PC-3 (cell line): Measurements from ENCODE around the gene SMYD3. TPM values are rescaled to one million over a fixed set of nuclear protein-coding genes. Genes with fewer than 3 reads are reported as not detected.

Experiments used
- ATAC-seq: fragments of 200-7000 bp; cut with Tn5 transposase; 2 replicates; pipeline ENCODE4 v1.9.1; 2020; ENCODE audit warnings: mild to moderate bottlenecking, moderate library complexity
- BruUV-seq: library from RNA; stranded (reverse); fragments of 400-500 nt; replicated peaks from 2 replicates; lab custom pipeline; 2021; lab: Mats Ljungman, UMichigan
- CTCF ChIA-PET: fragments of 300-600 bp; sonication (Branson Sonifier 250); formaldehyde crosslinking; loops from one replicate; lab custom pipeline; 2022; ENCODE audit warnings: antibody characterized with exemption; lab: Charles Lee
- POLR2A ChIA-PET: fragments of 300-600 bp; sonication (Branson Sonifier 250); formaldehyde crosslinking; loops from one replicate; lab custom pipeline; 2022; ENCODE audit warnings: antibody characterized with exemption; ENCODE audit not compliant: unreplicated experiment; lab: Charles Lee
- DNase-seq: peaks from one replicate; pipeline ENCODE4 v3.0.0-alpha.2; 2015
- H2AFZ ChIP-seq: fragments of 300-600 bp; sonication (generic); 2 replicates; pipeline ENCODE4 v1.6.0; 2016; ENCODE audit warnings: antibody characterized with exemption, low read length
- H3F3A ChIP-seq: fragments of 300-600 bp; sonication (generic); one replicate; pipeline ENCODE4 v1.6.0; 2017; ENCODE audit warnings: antibody characterized with exemption, low read length, control low read depth, mild to moderate bottlenecking; ENCODE audit not compliant: unreplicated experiment
- H3K27ac ChIP-seq: fragments of 300-600 bp; sonication (generic); 2 replicates; pipeline ENCODE4 v1.5.1; 2016; ENCODE audit warnings: mild to moderate bottlenecking, low read length
- H3K27me3 ChIP-seq: fragments of 300-600 bp; sonication (generic); 2 replicates; pipeline ENCODE4 v1.6.1; 2016; ENCODE audit warnings: low read length, mixed read lengths
- H3K36me3 ChIP-seq: fragments of 300-600 bp; sonication (generic); 2 replicates; pipeline ENCODE4 v1.6.1; 2016; ENCODE audit warnings: low read depth, mixed run types, low read length, mixed read lengths
- H3K4me1 ChIP-seq: fragments of 300-600 bp; sonication (generic); 2 replicates; pipeline ENCODE4 v1.5.1; 2016; ENCODE audit warnings: low read length; ENCODE audit not compliant: insufficient read depth
- H3K4me2 ChIP-seq: fragments of 300-600 bp; sonication (generic); 2 replicates; pipeline ENCODE4 v1.6.0; 2016; ENCODE audit warnings: low read length
- H3K4me3 ChIP-seq: fragments of 300-600 bp; sonication (generic); 2 replicates; pipeline ENCODE4 v1.5.1; 2016; ENCODE audit warnings: mild to moderate bottlenecking, low read length, mixed read lengths
- H3K79me2 ChIP-seq: fragments of 300-600 bp; sonication (generic); 2 replicates; pipeline ENCODE4 v1.6.1; 2017; ENCODE audit warnings: low read length, mixed read lengths
- H3K9ac ChIP-seq: fragments of 300-600 bp; sonication (generic); 2 replicates; pipeline ENCODE4 v1.6.0; 2016; ENCODE audit warnings: mild to moderate bottlenecking, low read length
- H3K9me2 ChIP-seq: fragments of 300-600 bp; sonication (generic); replicated peaks from 2 replicates; pipeline ENCODE4 v1.6.1; 2016; ENCODE audit warnings: mixed run types, low read length, mixed read lengths
- H3K9me3 ChIP-seq: fragments of 300-600 bp; sonication (generic); 2 replicates; pipeline ENCODE4 v1.6.1; 2016; ENCODE audit warnings: low read length, mixed read lengths
- H4K20me1 ChIP-seq: fragments of 300-600 bp; sonication (generic); 2 replicates; pipeline ENCODE4 v1.6.1; 2016; ENCODE audit warnings: low read length, mixed read lengths
- EZH2 ChIP-seq: fragments of 300-600 bp; sonication (generic); IDR thresholded peaks from one replicate; pipeline ENCODE4 v1.6.1; 2017; ENCODE audit warnings: antibody characterized with exemption, mild to moderate bottlenecking, low read length; ENCODE audit not compliant: unreplicated experiment
- EZH2phosphoT487 ChIP-seq: fragments of 300-600 bp; sonication (generic); IDR thresholded peaks from 2 replicates; pipeline ENCODE4 v1.6.1; 2018; ENCODE audit warnings: mild to moderate bottlenecking, antibody characterized with exemption, low read length, borderline replicate concordance
- intact Hi-C: fragments of 100-400 bp; cut with micrococcal nuclease; formaldehyde crosslinking; loops from 2 replicates; pipeline ENCODE4 v1.9.0; 2023
- total RNA-seq: library from RNA; depleted of rRNA; stranded (reverse); fragments of >200 nt; gene quantifications from 2 replicates; pipeline ENCODE4 v1.2.3, GENCODE V29; 2014
- TF ChIP-seq, protein P1 (sequence below): fragments of 300-600 bp; sonication (generic); conservative IDR thresholded peaks from 2 replicates; pipeline ENCODE4 v1.5.1; 2017; ENCODE audit warnings: antibody characterized with exemption, low read depth, mild to moderate bottlenecking, low read length

Gene SMYD3
- total RNA-seq, 1 experiment from 2014 or later, result 33.0 TPM

DNA sequence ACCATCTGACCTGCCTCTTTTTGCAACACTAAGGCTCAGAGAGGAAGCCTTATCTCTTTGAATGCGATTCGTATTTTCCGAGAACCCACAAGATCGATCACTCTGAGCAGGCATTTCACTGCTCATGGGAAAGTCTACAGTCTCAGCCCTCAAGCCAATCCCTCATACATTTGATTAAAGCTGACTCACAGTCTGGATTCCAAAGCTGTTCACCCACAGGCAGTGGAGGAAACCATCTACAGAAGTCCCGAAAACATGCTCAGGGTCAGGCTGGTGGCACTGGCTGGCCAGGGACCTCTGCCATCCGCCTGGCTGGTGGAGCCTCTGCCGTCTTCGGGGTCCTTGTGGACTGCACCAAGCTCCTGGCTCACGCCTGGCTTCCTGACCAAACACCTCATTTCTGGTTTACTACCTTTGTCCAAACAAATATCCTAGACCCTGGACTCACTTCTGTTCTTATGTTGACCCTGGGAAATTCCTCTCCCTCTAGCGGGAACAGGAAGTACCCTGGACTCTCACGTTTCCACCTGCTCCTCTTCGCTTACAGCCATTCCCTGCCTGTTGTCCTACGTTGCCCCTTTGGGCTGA is 650.0 kb downstream of the SMYD3 start:
- Histone ChIP-seq H3K4me2 (no peak overlapping the region), H4K20me1 (no peaks in the 10 kb centered on the region), H3K27me3 (no peaks in the 10 kb centered on the region), H3K4me1 (peaks cover 35% of the 10 kb centered on the region), H3K79me2 (no peaks in the 10 kb centered on the region), H3F3A (no peaks in the 10 kb centered on the region), H3K4me3 (no peak overlapping the region), H3K9ac (peak overlapping the region; percentile 41; the same call in 1 of the 2 replicates), H3K9me3 (no peaks in the 10 kb centered on the region), H3K36me3 (no peaks in the 10 kb centered on the region; the same call in 1 of the 2 replicates), H3K27ac (peak overlapping the region; percentile 75), H3K9me2 (no peaks in the 10 kb centered on the region), H2AFZ (no peak overlapping the region)
- intact Hi-C loops, result no loop called here
- ChIA-PET POLR2A (interaction anchor here (0.6 kb wide), 1 partner anchor 34 kb away, joined by 3 read pairs; no protein-coding TSS in a partner anchor), CTCF (no interaction called here)
- peak; percentile 28 for ATAC-seq
- no peak for TF ChIP-seq EZH2
- TF ChIP-seq, protein P1, sequence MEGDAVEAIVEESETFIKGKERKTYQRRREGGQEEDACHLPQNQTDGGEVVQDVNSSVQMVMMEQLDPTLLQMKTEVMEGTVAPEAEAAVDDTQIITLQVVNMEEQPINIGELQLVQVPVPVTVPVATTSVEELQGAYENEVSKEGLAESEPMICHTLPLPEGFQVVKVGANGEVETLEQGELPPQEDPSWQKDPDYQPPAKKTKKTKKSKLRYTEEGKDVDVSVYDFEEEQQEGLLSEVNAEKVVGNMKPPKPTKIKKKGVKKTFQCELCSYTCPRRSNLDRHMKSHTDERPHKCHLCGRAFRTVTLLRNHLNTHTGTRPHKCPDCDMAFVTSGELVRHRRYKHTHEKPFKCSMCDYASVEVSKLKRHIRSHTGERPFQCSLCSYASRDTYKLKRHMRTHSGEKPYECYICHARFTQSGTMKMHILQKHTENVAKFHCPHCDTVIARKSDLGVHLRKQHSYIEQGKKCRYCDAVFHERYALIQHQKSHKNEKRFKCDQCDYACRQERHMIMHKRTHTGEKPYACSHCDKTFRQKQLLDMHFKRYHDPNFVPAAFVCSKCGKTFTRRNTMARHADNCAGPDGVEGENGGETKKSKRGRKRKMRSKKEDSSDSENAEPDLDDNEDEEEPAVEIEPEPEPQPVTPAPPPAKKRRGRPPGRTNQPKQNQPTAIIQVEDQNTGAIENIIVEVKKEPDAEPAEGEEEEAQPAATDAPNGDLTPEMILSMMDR, result no peak
- no TSS peak for BruUV-seq
- DNase-seq, result peak; percentile 63

DNA sequence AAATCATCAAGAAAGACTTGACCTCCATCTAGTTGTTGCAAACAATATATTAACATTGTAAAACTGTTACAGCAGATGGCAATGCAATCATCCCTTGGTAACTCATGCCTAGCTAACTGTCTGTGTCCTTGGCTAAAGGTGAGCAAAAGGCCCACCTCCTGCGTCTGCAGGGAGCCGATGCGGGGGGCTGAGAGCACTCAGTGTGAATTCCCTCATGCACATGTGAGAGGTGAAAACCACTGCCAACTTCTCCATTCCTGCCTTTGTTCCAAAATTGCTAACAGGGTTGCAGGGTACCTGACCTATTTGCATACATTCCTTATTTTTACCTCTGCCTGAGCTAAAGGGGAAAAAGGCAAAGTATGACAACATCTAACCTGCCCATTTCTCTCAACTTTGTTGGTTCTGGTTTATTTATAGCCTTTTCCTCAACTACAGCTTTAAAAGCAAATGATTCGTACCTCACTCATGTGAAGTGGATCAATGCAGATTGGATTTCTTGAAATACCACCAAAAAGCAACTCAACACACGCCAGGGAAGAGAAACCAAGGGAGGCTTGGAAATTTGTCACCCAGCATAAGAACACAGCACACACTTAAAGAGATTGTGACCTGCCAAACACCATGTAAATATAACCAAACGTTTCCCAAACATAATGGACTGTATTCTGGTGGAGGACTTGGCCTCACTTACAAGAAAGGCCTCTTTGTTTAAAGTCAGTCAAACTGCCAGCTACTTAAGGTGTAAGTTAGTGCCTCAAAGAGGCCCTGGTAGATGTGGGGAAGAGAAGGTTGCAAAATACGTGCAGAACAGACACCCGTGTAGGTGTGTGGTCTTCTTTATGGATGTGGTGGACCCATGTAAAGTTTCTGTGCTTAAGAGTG is 651.0 kb downstream of the SMYD3 start:
- Histone ChIP-seq H3K9me2 (no peaks in the 10 kb centered on the region), H3K4me1 (peaks cover 35% of the 10 kb centered on the region), H3K27ac (peak overlapping the region; percentile 75), H3K9me3 (no peaks in the 10 kb centered on the region), H3K4me3 (no peak overlapping the region), H3K79me2 (no peaks in the 10 kb centered on the region), H3K27me3 (no peaks in the 10 kb centered on the region), H3F3A (no peaks in the 10 kb centered on the region), H3K9ac (peak overlapping the region; percentile 41), H3K36me3 (no peaks in the 10 kb centered on the region; the same call in 1 of the 2 replicates), H2AFZ (no peak overlapping the region), H3K4me2 (no peak overlapping the region; the same call in 1 of the 2 replicates), H4K20me1 (no peaks in the 10 kb centered on the region)
- TF ChIP-seq EZH2phosphoT487, result no peak
- TF ChIP-seq EZH2, result no peak
- TF ChIP-seq, protein P1, result no peak
- intact Hi-C loops, result no loop called here
- CTCF ChIA-PET, result no interaction called here
- BruUV-seq, result no TSS peak
- no peak for DNase-seq
- POLR2A ChIA-PET, result interaction anchor here (0.6 kb wide), 1 partner anchor 33 kb away, joined by 3 read pairs; no protein-coding TSS in a partner anchor
- no peak for ATAC-seq
